ENCODE data around the gene PTPRE.
"Not testable (repeated sequence)": the region's sequence is repeated elsewhere in the genome, so short reads cannot be mapped to it uniquely, and the experiment has no call there.

The PTPRE gene

GRCh38 chr10:127986531-127987466, 79.9 kb downstream of the PTPRE start:
- FAIRE-seq, result no peak

GRCh38 chr10:127987467-127988380, 80.8 kb downstream of the PTPRE start:
- FAIRE-seq, result no peak

- FAIRE-seq, result no peak
Observed at GRCh38 chr10:127989481-127990012, 82.6 kb downstream of the PTPRE start.

GRCh38 chr10:127990132-127990788, 83.4 kb downstream of the PTPRE start:
- FAIRE-seq, result not testable (repeated sequence)

- FAIRE-seq, result no peak
Observed at GRCh38 chr10:127990846-127991542, 84.1 kb downstream of the PTPRE start.

- FAIRE-seq, result no peak
Observed at GRCh38 chr10:127991543-127992255, 84.8 kb downstream of the PTPRE start.

GRCh38 chr10:127992376-127992775, 85.5 kb downstream of the PTPRE start:
- FAIRE-seq, result no peak

GRCh38 chr10:127993056-127993690, 86.3 kb downstream of the PTPRE start:
- FAIRE-seq, result no peak

GRCh38 chr10:127995939-127996338, 89.0 kb downstream of the PTPRE start:
- FAIRE-seq, result no peak

- FAIRE-seq, result no peak
Observed at GRCh38 chr10:127996586-127996985, 89.7 kb downstream of the PTPRE start.

GRCh38 chr10:127997271-127997670, 90.4 kb downstream of the PTPRE start:
- no peak for FAIRE-seq

- no peak for FAIRE-seq
Observed at GRCh38 chr10:127997937-127998336, 91.0 kb downstream of the PTPRE start.

GRCh38 chr10:127998501-127999144, 91.7 kb downstream of the PTPRE start:
- no peak for FAIRE-seq

GRCh38 chr10:127999297-128000129, 92.6 kb downstream of the PTPRE start:
- no peak for FAIRE-seq

GRCh38 chr10:128000471-128001362, 93.8 kb downstream of the PTPRE start:
- no peak for FAIRE-seq

GRCh38 chr10:128001363-128001745, 94.5 kb downstream of the PTPRE start:
- no peak for FAIRE-seq

- no peak for FAIRE-seq
Observed at GRCh38 chr10:128001849-128002248, 94.9 kb downstream of the PTPRE start.

GRCh38 chr10:128003521-128003920, 96.6 kb downstream of the PTPRE start:
- no peak for FAIRE-seq
